Mucosa of descending colon (tissue), 3 donors: ENCODE results near the gene POLR2M. TPM values are rescaled to one million over a fixed set of nuclear protein-coding genes. Genes with fewer than 3 reads are reported as not detected.
A peak's percentile ranks its signal among the peaks of the same experiment; 100 is the strongest.

Experiments used
- ATAC-seq: fragments of 200-7000 bp; cut with Tn5 transposase; one replicate; pipeline ENCODE4 v1.9.1; 2020; ENCODE audit warnings: mild to moderate bottlenecking, moderate library complexity
- DNase-seq, 3 donors: peaks; one replicate each; pipeline ENCODE4 v3.0.0-alpha.2; 2020
- H3K36me3 ChIP-seq: fragments of 200-600 bp; one replicate; pipeline ENCODE4 v1.8.0; 2021; ENCODE audit warnings: low read depth, mild to moderate bottlenecking
- H3K4me1 ChIP-seq: fragments of 200-600 bp; one replicate; pipeline ENCODE4 v1.8.0; 2021; ENCODE audit warnings: low read depth, mild to moderate bottlenecking
- H3K4me3 ChIP-seq: fragments of 200-600 bp; one replicate; pipeline ENCODE4 v1.8.0; 2021; ENCODE audit warnings: mild to moderate bottlenecking
- H3K9me3 ChIP-seq: fragments of 200-600 bp; one replicate; pipeline ENCODE4 v1.8.0; 2021; ENCODE audit warnings: mild to moderate bottlenecking
- CTCF ChIP-seq: fragments of 200-600 bp; IDR thresholded peaks from one replicate; pipeline ENCODE4 v1.8.0; 2022; ENCODE audit warnings: antibody characterized with exemption, mild to moderate bottlenecking
- intact Hi-C, 2 donors: fragments of 100-400 bp; cut with DNase I in 1 of 2; cut with micrococcal nuclease in 1 of 2; formaldehyde crosslinking; loops; one replicate each; pipeline versions ENCODE4 v1.11.0 to v1.11.1; 2022; cut with DNase I, micrococcal nuclease
- long read RNA-seq, 2 donors: library from polyadenylated mRNA; unstranded; transcript quantifications; one replicate each; pipeline ENCODE4 v2.0.0, GENCODE V29; 2019 to 2021
- total RNA-seq, 3 donors: library from RNA; stranded (reverse); fragmentation: NEBNext Ultra II Directional in 2 of 3; extraction: Animal tissue kit (Norgen Biotek cat#: 25700) in 2 of 3; gene quantifications; one replicate each; pipeline versions ENCODE4 v1.2.1 to v1.2.4, GENCODE V29; 2021 to 2023
- donor health status: DM: no; HTN: no; CAD: no; lungs with moderate emphysema.
- donor health status: DM: no; HTN: no; CAD: no.
- donor health status: DM: no; HTN: yes; CAD: no.

Gene POLR2M
- 10 to 100 TPM; 40.4 to 82.8 (median 53.3) TPM for total RNA-seq
- long read RNA-seq, donor 1, full-length matches to known transcripts, result 20 of 29 reads
- long read RNA-seq, donor 1, partial matches to known transcripts, result 6 of 29 reads
- long read RNA-seq, donor 1, other reads (novel, unspliced or antisense), result 3 of 29 reads
- long read RNA-seq, donor 2, full-length matches to known transcripts, result 16 of 18 reads
- long read RNA-seq, donor 2, partial matches to known transcripts, result 0 of 18 reads
- long read RNA-seq, donor 2, other reads (novel, unspliced or antisense), result 2 of 18 reads

DNA sequence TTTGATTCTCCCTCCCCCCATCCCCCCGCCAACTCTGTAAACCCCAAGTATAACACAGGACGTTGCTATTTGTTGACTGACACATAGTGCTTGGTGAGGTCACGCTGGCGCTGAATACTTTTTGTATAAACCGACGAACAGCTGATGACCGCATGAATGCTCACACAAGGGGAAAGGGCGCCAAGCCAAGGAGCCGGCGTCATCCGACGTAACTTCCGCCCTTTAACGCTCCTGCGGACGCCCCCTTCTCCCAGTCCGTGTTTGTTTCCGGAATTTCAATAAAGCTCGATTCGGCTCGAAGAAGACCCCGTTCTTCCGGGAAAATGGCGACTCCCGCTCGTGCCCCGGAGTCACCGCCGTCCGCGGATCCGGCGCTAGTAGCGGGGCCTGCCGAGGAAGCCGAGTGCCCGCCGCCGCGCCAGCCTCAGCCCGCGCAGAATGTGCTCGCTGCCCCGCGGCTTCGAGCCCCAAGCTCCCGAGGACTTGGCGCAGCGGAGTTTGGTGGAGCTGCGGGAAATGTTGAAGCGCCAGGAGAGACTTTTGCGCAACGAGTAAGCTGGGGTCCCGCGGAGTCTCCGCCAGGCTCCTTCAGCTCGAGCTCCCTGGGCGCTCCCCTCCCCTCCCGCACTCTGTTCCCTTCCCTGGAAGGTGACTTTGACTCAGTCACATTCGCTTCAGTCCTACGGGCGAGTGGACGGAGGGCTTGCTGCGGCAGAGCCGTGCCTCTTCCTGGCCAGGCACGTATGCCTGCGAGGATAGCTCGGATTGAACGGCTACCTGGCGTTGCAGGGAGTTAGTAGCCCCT lies at the start of gene POLR2M:
POLR2M (plus strand) TSS at position 310 of the 805 bp plus-strand sequence; CDS start at position 439, 129 bp downstream.
- peak; percentile 98 for ATAC-seq
- Histone ChIP-seq H3K36me3 (peaks cover 7% of the 10 kb centered on the region), H3K4me1 (peaks cover 11% of the 10 kb centered on the region), H3K9me3 (no peaks in the 10 kb centered on the region), H3K4me3 (peak within 1 kb of the TSS; percentile 96)
- DNase-seq, result peak; percentile 94 to 98 (median 95)
- intact Hi-C loops, result loop anchor here in 1 of 2 donors (5.0 kb wide), 1 partner anchor 144 kb away; no protein-coding TSS in a partner anchor
- TF ChIP-seq CTCF, result no peak

GRCh38 chr15:57657619-57658018 lies 48.9 kb upstream of the POLR2M start:
- intact Hi-C loops, result no loop called here
- no peak for DNase-seq
- Histone ChIP-seq H3K4me3 (no peak overlapping the region), H3K4me1 (peaks cover 7% of the 10 kb centered on the region), H3K36me3 (no peaks in the 10 kb centered on the region), H3K9me3 (no peaks in the 10 kb centered on the region)
- no peak for ATAC-seq
- no peak for TF ChIP-seq CTCF

DNA sequence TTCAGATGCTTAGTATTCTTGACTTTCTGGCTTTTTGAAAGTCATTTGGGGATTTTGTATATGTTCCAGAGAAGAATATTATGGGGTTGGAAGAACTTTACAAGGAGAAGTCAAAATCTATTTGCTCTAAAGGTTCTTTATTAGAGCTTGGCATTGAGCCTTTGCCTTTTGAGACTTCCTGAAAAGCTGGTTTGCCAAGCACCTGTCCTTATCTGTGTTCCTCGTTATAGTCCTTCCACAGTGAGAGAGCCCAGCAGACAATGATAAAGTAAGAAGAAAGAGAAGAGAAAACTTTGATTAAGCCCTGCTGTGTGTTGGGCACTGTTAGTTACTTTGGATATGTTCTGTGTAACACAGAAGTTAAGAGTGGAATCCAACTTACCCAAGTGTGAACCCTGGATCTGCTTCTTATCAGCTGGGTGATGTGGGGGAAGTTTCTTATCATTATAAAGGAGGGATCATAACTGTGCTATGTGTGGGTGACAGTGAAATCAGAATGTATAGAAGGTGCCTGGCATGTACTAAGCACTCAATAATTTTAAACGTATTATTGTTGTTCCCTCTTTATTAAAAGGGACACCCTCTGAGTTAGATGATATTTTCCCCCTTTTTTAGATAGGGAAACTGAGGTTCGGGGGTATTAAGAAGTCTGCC lies 44.3 kb upstream of the POLR2M start:
- H3K4me3 ChIP-seq, result no peak overlapping the region
- TF ChIP-seq CTCF, result no peak
- H3K9me3 ChIP-seq, result no peaks in the 10 kb centered on the region
- no peaks in the 10 kb centered on the region for H3K36me3 ChIP-seq
- DNase-seq (peak in 1 of 3 donors; percentile 77), ATAC-seq (peak; percentile 95)
- H3K4me1 ChIP-seq, result peaks cover 15% of the 10 kb centered on the region
- intact Hi-C loops, result loop anchor here in 1 of 2 donors (10.0 kb wide), 1 partner anchor 193 kb away; no protein-coding TSS in a partner anchor

DNA sequence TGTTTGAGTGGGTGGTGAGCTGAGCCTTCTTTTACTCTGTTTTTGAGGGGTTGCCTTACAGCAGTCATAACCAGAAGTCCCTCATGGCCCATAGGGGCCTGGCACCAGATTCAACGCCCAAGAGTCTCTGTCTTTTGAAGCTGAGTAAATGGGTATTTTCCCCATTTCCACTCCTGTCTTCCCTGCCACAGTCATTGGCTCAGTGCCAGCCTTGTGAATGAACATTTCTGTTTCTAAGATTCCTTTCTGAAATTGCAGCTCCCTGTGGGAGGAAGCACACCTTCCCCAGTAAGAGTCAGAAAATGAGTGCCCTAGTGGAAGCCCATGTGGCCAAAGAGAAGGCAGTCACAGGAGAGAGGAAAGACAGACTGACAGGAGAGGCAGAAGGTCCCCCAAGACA lies 43.7 kb upstream of the POLR2M start:
- no peaks in the 10 kb centered on the region for H3K36me3 ChIP-seq
- DNase-seq (peak in 2 of 3 donors; percentile 21 to 38), ATAC-seq (no peak)
- intact Hi-C loops, result loop anchor here in 1 of 2 donors (10.0 kb wide), 1 partner anchor 192 kb away; no protein-coding TSS in a partner anchor
- peaks cover 15% of the 10 kb centered on the region for H3K4me1 ChIP-seq
- no peaks in the 10 kb centered on the region for H3K9me3 ChIP-seq
- no peak overlapping the region for H3K4me3 ChIP-seq
- no peak for TF ChIP-seq CTCF

DNA sequence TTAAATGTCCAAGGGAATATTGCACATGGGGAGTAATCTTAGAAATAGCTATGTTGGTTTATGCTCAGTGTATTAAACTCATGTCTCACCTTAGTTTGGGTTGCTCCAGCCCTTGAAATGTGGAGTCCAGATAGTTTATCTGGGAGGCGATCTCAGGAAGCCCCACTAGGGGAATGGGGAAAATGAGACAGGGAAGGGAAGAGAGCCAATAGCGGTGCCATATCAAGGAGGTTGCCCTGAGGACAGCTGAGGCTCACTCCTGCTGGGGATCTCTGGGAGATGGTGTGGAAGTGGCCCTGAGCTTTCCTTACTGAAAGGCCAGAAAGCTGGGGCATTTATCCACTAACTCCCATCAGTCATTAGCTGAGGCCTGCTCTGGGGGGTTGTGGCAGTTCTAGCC lies 43.3 kb upstream of the POLR2M start:
- no peak for ATAC-seq
- no peak for DNase-seq
- intact Hi-C loops, result loop anchor here in 1 of 2 donors (10.0 kb wide), 1 partner anchor 192 kb away; no protein-coding TSS in a partner anchor
- TF ChIP-seq CTCF, result no peak
- Histone ChIP-seq H3K9me3 (no peaks in the 10 kb centered on the region), H3K4me3 (no peak overlapping the region), H3K4me1 (peaks cover 18% of the 10 kb centered on the region), H3K36me3 (no peaks in the 10 kb centered on the region)
